Measurements from ENCODE around the gene ZNF33B. TPM values are rescaled to one million over a fixed set of nuclear protein-coding genes. Genes with fewer than 3 reads are reported as not detected.

The ZNF33B gene
- 5.0 to 6.6 TPM (median 5.7 TPM) in 5 replicates for total RNA-seq (2022; extraction: Qiagen RNA extraction)

GRCh38 chr10:42638055-42638820 lies at the start of gene ZNF33B:
TSS of gene ZNF33B (minus strand) at chr10:42638570. CDS start at chr10:42636928, 1,642 bp downstream.

Other genes starting within 250 kb of the ZNF33B start
- 21.1 to 26.4 TPM (median 22.0 TPM) in 5 replicates for gene BMS1, start 144.2 kb upstream of the ZNF33B start, total RNA-seq (2022; extraction: Qiagen RNA extraction)

Measured in A549 treated with Mapracorat at 1 μM for 4 hours (cell line).